ENCODE results near the gene KNCN.

The KNCN gene

DNA sequence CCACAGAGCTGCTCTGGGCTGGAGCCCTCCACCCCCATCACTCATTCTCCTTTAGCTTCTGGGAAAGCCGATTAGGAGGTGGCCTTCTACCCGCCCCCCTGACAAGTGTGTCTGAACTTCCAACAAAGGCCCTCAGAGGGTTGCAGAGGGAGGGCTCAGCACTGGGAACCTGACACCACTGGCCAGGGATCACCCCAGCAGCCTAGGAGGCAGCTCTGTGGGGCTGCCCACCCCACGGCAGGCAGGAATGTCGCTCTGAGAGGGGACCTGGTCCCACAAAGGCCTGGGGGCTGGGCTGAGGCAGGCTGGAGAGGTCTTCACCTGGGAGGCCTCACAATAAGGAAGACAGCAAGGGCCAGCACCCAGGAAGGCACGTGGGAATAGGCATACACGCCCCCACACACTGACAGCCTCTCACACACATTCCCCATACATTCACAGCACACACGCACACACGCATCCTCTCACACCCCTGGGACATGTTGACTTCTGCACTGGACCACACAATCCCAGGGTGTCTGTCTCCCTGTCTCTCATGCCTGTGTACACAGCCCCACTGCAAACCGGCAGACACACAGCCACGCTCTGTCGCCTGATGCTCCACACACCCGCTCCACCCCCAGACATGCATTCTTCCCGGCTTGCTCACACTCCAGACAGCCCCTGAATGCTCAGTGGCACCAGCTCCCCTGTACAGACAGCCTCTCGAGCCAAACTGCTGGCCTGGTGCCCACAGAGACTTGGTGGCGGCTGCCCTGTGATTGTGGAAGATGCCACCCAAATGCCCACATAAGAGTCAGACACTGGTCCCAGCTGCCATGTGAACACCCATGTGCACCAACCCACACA, 31.2 kb downstream of the KNCN start:
- Histone ChIP-seq H4K91ac (ENCODE audit: low read depth, low read length, poor library complexity) (peak overlapping the region; percentile 46), H2AK5ac (ENCODE audit: low read depth, low read length) (peak overlapping the region; percentile 40), H3K9me3 (replicated peaks in 1 of 2; ENCODE audit: control insufficient read depth in 2 of 2, insufficient read depth in 1 of 2, low read depth in 1 of 2, low read length in 2 of 2) (no peaks in the 10 kb centered on the region), H3K23ac (ENCODE audit: low read depth, low read length, poor library complexity) (peak overlapping the region; percentile 59), H3K18ac (ENCODE audit: low read length) (peak overlapping the region; percentile 53), H2BK120ac (ENCODE audit: low read depth, low read length) (no peak overlapping the region), H3K4ac (ENCODE audit: low read length) (peak overlapping the region; percentile 24), H3K14ac (ENCODE audit: low read length) (no peak overlapping the region), H3K36me3 (replicated peaks in 1 of 2; ENCODE audit: control insufficient read depth in 2 of 2, insufficient read depth in 2 of 2, low read length in 2 of 2) (no peaks in the 10 kb centered on the region), H3K9ac (ENCODE audit: low read depth, low read length, poor library complexity) (peak overlapping the region; percentile 83), H3K4me2 (ENCODE audit: insufficient read depth, low read length, poor library complexity, severe bottlenecking) (peak overlapping the region; percentile 38), H2BK5ac (ENCODE audit: low read length) (peak overlapping the region; percentile 30), H2AFZ (ENCODE audit: low read length) (peak overlapping the region; percentile 14), H3K4me3 (ENCODE audit: low read length in 2 of 2) (no peak overlapping the region), H4K8ac (ENCODE audit: low read depth, low read length) (peak overlapping the region; percentile 20), H3K27me3 (ENCODE audit: control insufficient read depth in 3 of 3, insufficient read depth in 3 of 3, low read depth in 1 of 3, low read length in 3 of 3) (peaks cover 0 to 91% (median 28%) of the 10 kb centered on the region in 3 experiments), H3K79me1 (ENCODE audit: low read depth, low read length) (no peaks in the 10 kb centered on the region), H2BK15ac (ENCODE audit: low read length) (peak overlapping the region; percentile 64), H3K4me1 (ENCODE audit: control insufficient read depth in 2 of 2, insufficient read depth in 1 of 2, low read depth in 1 of 2, low read length in 2 of 2) (peaks cover 8 to 56% of the 10 kb centered on the region in 2 donors), H2BK12ac (ENCODE audit: low read length) (peak overlapping the region; percentile 76), H3K27ac (replicated peaks; ENCODE audit: low read length) (peak overlapping the region; percentile 2)
- WGBS, 2 donors (ENCODE audit: extremely low coverage in 2 of 2, insufficient read length in 2 of 2, insufficient replicate concordance in 1 of 2) = no CpG with 5 or more reads among the region's 15 CpGs
- peak; percentile 82 for DNase-seq (ENCODE audit: low spot score)

DNA sequence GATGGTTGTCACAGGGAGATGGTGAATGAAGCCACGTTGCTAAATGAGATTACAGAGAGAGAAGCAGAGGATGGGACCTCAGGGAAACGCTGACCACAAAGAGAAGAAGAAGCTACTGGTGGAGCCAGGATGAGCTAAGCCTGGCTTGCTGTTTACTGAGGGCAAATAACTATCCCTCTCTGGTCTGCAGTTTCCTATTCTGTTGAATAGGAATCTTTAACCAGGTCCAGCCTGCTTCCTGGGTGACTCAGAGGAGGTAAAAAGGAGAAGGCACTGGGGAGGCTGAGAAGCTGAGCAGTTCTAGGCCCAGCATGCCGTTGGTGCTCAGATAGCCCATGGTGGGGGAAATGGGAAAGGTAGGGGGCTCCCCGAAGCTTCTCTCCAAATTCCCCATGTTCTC, 32.2 kb downstream of the KNCN start:
- no peak overlapping the region for H3K27ac ChIP-seq (replicated peaks; ENCODE audit: low read length)
- H3K36me3 ChIP-seq (replicated peaks in 1 of 2; ENCODE audit: control insufficient read depth in 2 of 2, insufficient read depth in 2 of 2, low read length in 2 of 2) = no peaks in the 10 kb centered on the region
- no peak overlapping the region for H2BK120ac ChIP-seq (ENCODE audit: low read depth, low read length)
- H3K9me3 ChIP-seq (replicated peaks in 1 of 2; ENCODE audit: control insufficient read depth in 2 of 2, insufficient read depth in 1 of 2, low read depth in 1 of 2, low read length in 2 of 2) = no peaks in the 10 kb centered on the region
- no peak overlapping the region for H2AFZ ChIP-seq (ENCODE audit: low read length)
- no peaks in the 10 kb centered on the region for H3K79me1 ChIP-seq (ENCODE audit: low read depth, low read length)
- no peak overlapping the region for H4K91ac ChIP-seq (ENCODE audit: low read depth, low read length, poor library complexity)
- no peak for DNase-seq (ENCODE audit: low spot score)
- H3K23ac ChIP-seq (ENCODE audit: low read depth, low read length, poor library complexity) = no peak overlapping the region
- no peak overlapping the region for H3K4ac ChIP-seq (ENCODE audit: low read length)
- no peak overlapping the region for H3K9ac ChIP-seq (ENCODE audit: low read depth, low read length, poor library complexity)
- no peak overlapping the region for H3K14ac ChIP-seq (ENCODE audit: low read length)
- H4K8ac ChIP-seq (ENCODE audit: low read depth, low read length) = no peak overlapping the region
- no peak overlapping the region for H3K4me3 ChIP-seq (ENCODE audit: low read length in 2 of 2)
- H3K4me1 ChIP-seq (ENCODE audit: control insufficient read depth in 2 of 2, insufficient read depth in 1 of 2, low read depth in 1 of 2, low read length in 2 of 2) = peaks cover 8 to 48% of the 10 kb centered on the region in 2 donors
- no CpG with 5 or more reads among the region's 4 CpGs for WGBS, 2 donors (ENCODE audit: extremely low coverage in 2 of 2, insufficient read length in 2 of 2, insufficient replicate concordance in 1 of 2)
- no peak overlapping the region for H2BK12ac ChIP-seq (ENCODE audit: low read length)
- H2AK5ac ChIP-seq (ENCODE audit: low read depth, low read length) = no peak overlapping the region
- no peak overlapping the region for H3K4me2 ChIP-seq (ENCODE audit: insufficient read depth, low read length, poor library complexity, severe bottlenecking)
- peak overlapping the region; percentile 76 for H3K18ac ChIP-seq (ENCODE audit: low read length)
- H2BK15ac ChIP-seq (ENCODE audit: low read length) = no peak overlapping the region
- no peak overlapping the region for H2BK5ac ChIP-seq (ENCODE audit: low read length)
- H3K27me3 ChIP-seq (ENCODE audit: control insufficient read depth in 3 of 3, insufficient read depth in 3 of 3, low read depth in 1 of 3, low read length in 3 of 3) = peaks cover 0 to 91% (median 19%) of the 10 kb centered on the region in 3 experiments

- WGBS, 2 donors (ENCODE audit: extremely low coverage in 2 of 2, insufficient read length in 2 of 2, insufficient replicate concordance in 1 of 2) = 100% methylated on average over 1 of the region's 4 CpGs; no CpG with 5 or more reads in 1 of the 2 donors
- Histone ChIP-seq H3K79me1 (ENCODE audit: low read depth, low read length) (no peaks in the 10 kb centered on the region), H3K36me3 (replicated peaks in 1 of 2; ENCODE audit: control insufficient read depth in 2 of 2, insufficient read depth in 2 of 2, low read length in 2 of 2) (no peaks in the 10 kb centered on the region), H4K8ac (ENCODE audit: low read depth, low read length) (no peak overlapping the region), H2AFZ (ENCODE audit: low read length) (no peak overlapping the region), H3K27me3 (ENCODE audit: control insufficient read depth in 3 of 3, insufficient read depth in 3 of 3, low read depth in 1 of 3, low read length in 3 of 3) (peaks cover 0 to 90% (median 18%) of the 10 kb centered on the region in 3 experiments), H3K9me3 (replicated peaks in 1 of 2; ENCODE audit: control insufficient read depth in 2 of 2, insufficient read depth in 1 of 2, low read depth in 1 of 2, low read length in 2 of 2) (no peaks in the 10 kb centered on the region), H3K9ac (ENCODE audit: low read depth, low read length, poor library complexity) (no peak overlapping the region), H3K18ac (ENCODE audit: low read length) (peak overlapping the region; percentile 23), H3K4me3 (ENCODE audit: low read length in 2 of 2) (no peak overlapping the region), H3K4ac (ENCODE audit: low read length) (no peak overlapping the region), H2AK5ac (ENCODE audit: low read depth, low read length) (peak overlapping the region; percentile 48), H2BK120ac (ENCODE audit: low read depth, low read length) (no peak overlapping the region), H4K91ac (ENCODE audit: low read depth, low read length, poor library complexity) (no peak overlapping the region), H2BK12ac (ENCODE audit: low read length) (no peak overlapping the region), H3K14ac (ENCODE audit: low read length) (no peak overlapping the region), H3K4me2 (ENCODE audit: insufficient read depth, low read length, poor library complexity, severe bottlenecking) (no peak overlapping the region), H3K4me1 (ENCODE audit: control insufficient read depth in 2 of 2, insufficient read depth in 1 of 2, low read depth in 1 of 2, low read length in 2 of 2) (peaks cover 8 to 48% of the 10 kb centered on the region in 2 donors), H2BK15ac (ENCODE audit: low read length) (no peak overlapping the region), H3K27ac (replicated peaks; ENCODE audit: low read length) (no peak overlapping the region), H2BK5ac (ENCODE audit: low read length) (no peak overlapping the region), H3K23ac (ENCODE audit: low read depth, low read length, poor library complexity) (no peak overlapping the region)
- DNase-seq (ENCODE audit: low spot score) = no peak
Observed at GRCh38 chr1:46517932-46518498, 33.4 kb downstream of the KNCN start.

DNA sequence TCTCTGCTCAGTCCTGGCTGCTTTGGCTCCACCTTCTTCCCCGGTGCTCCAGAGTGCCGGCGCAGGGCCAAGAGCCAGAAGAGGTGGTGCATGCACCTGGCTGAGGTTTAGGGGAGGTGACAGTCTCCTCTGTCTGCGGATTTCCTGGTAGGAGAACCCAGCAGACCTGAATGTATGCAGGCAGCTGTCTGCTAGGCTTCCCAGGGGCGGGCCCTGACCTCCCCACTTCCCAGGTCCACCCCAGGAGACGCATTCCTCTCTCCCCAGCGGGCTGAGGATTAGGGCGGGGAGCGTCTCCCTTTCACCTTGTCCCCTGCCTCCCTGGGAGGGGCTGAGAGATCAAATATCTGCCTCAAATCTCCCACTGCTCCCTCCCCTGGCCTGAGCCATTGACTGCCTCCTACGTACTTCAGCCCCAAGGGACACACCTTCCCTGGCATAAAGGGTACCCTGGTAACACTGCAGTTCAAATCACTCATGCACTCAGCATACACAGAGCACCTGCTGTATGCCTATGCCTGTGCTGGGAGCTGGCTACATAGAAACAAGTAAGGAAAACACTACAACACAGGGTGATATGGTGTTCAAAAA, 34.3 kb downstream of the KNCN start:
- Histone ChIP-seq H3K27ac (replicated peaks; ENCODE audit: low read length) (no peak overlapping the region), H3K9ac (ENCODE audit: low read depth, low read length, poor library complexity) (no peak overlapping the region), H3K4me3 (ENCODE audit: low read length in 2 of 2) (no peak overlapping the region), H4K8ac (ENCODE audit: low read depth, low read length) (no peak overlapping the region), H2BK15ac (ENCODE audit: low read length) (no peak overlapping the region), H3K14ac (ENCODE audit: low read length) (no peak overlapping the region), H3K18ac (ENCODE audit: low read length) (peak overlapping the region; percentile 50), H3K27me3 (ENCODE audit: control insufficient read depth in 3 of 3, insufficient read depth in 3 of 3, low read depth in 1 of 3, low read length in 3 of 3) (peaks cover 0 to 90% (median 11%) of the 10 kb centered on the region in 3 experiments), H3K23ac (ENCODE audit: low read depth, low read length, poor library complexity) (no peak overlapping the region), H3K79me1 (ENCODE audit: low read depth, low read length) (no peaks in the 10 kb centered on the region), H4K91ac (ENCODE audit: low read depth, low read length, poor library complexity) (no peak overlapping the region), H3K9me3 (replicated peaks in 1 of 2; ENCODE audit: control insufficient read depth in 2 of 2, insufficient read depth in 1 of 2, low read depth in 1 of 2, low read length in 2 of 2) (no peaks in the 10 kb centered on the region), H3K4ac (ENCODE audit: low read length) (no peak overlapping the region), H2AFZ (ENCODE audit: low read length) (no peak overlapping the region), H2BK12ac (ENCODE audit: low read length) (peak overlapping the region; percentile 12), H2AK5ac (ENCODE audit: low read depth, low read length) (no peak overlapping the region), H3K4me2 (ENCODE audit: insufficient read depth, low read length, poor library complexity, severe bottlenecking) (peak overlapping the region; percentile 14), H3K4me1 (ENCODE audit: control insufficient read depth in 2 of 2, insufficient read depth in 1 of 2, low read depth in 1 of 2, low read length in 2 of 2) (peaks cover 8 to 40% of the 10 kb centered on the region in 2 donors), H2BK5ac (ENCODE audit: low read length) (no peak overlapping the region), H2BK120ac (ENCODE audit: low read depth, low read length) (no peak overlapping the region), H3K36me3 (replicated peaks in 1 of 2; ENCODE audit: control insufficient read depth in 2 of 2, insufficient read depth in 2 of 2, low read length in 2 of 2) (no peaks in the 10 kb centered on the region)
- DNase-seq (ENCODE audit: low spot score) = peak; percentile 54
- no CpG with 5 or more reads among the region's 10 CpGs for WGBS, 2 donors (ENCODE audit: extremely low coverage in 2 of 2, insufficient read length in 2 of 2, insufficient replicate concordance in 1 of 2)
